Panc1 (cell line): ENCODE data around the gene SLC27A2. TPM values are rescaled to one million over a fixed set of nuclear protein-coding genes. Genes with fewer than 3 reads are reported as not detected.

Experiments used
- ATAC-seq: fragments of 200-7000 bp; cut with Tn5 transposase; 2 replicates; pipeline ENCODE4 v1.9.1; 2020; ENCODE audit warnings: mild to moderate bottlenecking, moderate library complexity
- BruUV-seq: library from RNA; stranded (reverse); fragments of 400-500 nt; replicated peaks from 2 replicates; lab custom pipeline; 2021; lab: Mats Ljungman, UMichigan
- CTCF ChIA-PET: fragments of 300-600 bp; sonication (Branson Sonifier 250); formaldehyde crosslinking; loops from one replicate; lab custom pipeline; 2022; ENCODE audit warnings: antibody characterized with exemption; lab: Charles Lee
- POLR2A ChIA-PET: fragments of 300-600 bp; sonication (Branson Sonifier 250); formaldehyde crosslinking; loops from one replicate; lab custom pipeline; 2022; ENCODE audit warnings: antibody characterized with exemption; lab: Charles Lee
- DNase-seq: peaks from one replicate; pipeline ENCODE4 v3.0.0-alpha.2; 2010; ENCODE audit warnings: low read depth, low spot score
- H3K27ac ChIP-seq: 2 replicates; pipeline ENCODE4 v1.5.1; 2011; ENCODE audit warnings: mild to moderate bottlenecking, low read length, inconsistent platforms
- H3K27me3 ChIP-seq: fragments of 200-500 bp; sonication (Bioruptor generic); 2 replicates; pipeline ENCODE4 v1.6.0; 2014; ENCODE audit warnings: low read length, inconsistent platforms; ENCODE audit not compliant: control insufficient read depth, insufficient read depth
- H3K36me3 ChIP-seq: fragments of 200-500 bp; sonication (Bioruptor generic); 2 replicates; pipeline ENCODE4 v1.5.1; 2014; ENCODE audit warnings: inconsistent platforms, mild to moderate bottlenecking, low read length, moderate library complexity; ENCODE audit not compliant: control insufficient read depth, insufficient read depth
- H3K4me1 ChIP-seq: 2 replicates; pipeline ENCODE4 v1.5.1; 2011; ENCODE audit warnings: inconsistent platforms, mild to moderate bottlenecking, low read length, moderate library complexity; ENCODE audit not compliant: control insufficient read depth, insufficient read depth
- H3K4me3 ChIP-seq, 2 experiments: 2 replicates each; pipeline ENCODE4 v1.5.1; 2011 to 2012; ENCODE audit warnings: low read depth in 2 of 2, low read length in 2 of 2, mild to moderate bottlenecking in 2 of 2, inconsistent platforms in 1 of 2, moderate library complexity in 1 of 2
- H3K9me3 ChIP-seq: fragments of 200-500 bp; sonication (Bioruptor generic); 2 replicates; pipeline ENCODE4 v1.5.1; 2014; ENCODE audit warnings: low read depth, mild to moderate bottlenecking, inconsistent platforms, low read length, moderate library complexity; ENCODE audit not compliant: control insufficient read depth, insufficient read depth
- CTCF ChIP-seq: fragments of 450-650 bp; IDR thresholded peaks from 2 replicates; pipeline ENCODE4 v1.5.1; 2017; ENCODE audit warnings: mild to moderate bottlenecking
- POLR2AphosphoS5 ChIP-seq: IDR thresholded peaks from 2 replicates; pipeline ENCODE4 v1.6.1; 2012; ENCODE audit warnings: mild to moderate bottlenecking, low read depth, low read length, moderate library complexity
- REST ChIP-seq, 2 experiments: IDR thresholded peaks; 2 replicates each; pipeline ENCODE4 v1.6.1; 2011 to 2012; ENCODE audit warnings: low read depth in 2 of 2, control low read depth in 1 of 2, low read length in 1 of 2, mild to moderate bottlenecking in 1 of 2, moderate library complexity in 1 of 2; ENCODE audit not compliant: insufficient read depth in 1 of 2
- SIN3A ChIP-seq: IDR thresholded peaks from 2 replicates; pipeline ENCODE4 v1.6.1; 2012; ENCODE audit warnings: low read depth, mild to moderate bottlenecking, low read length, moderate library complexity, borderline replicate concordance; ENCODE audit not compliant: insufficient read depth
- TCF7L2 ChIP-seq: IDR thresholded peaks from 2 replicates; pipeline ENCODE4 v1.6.1; 2011; ENCODE audit warnings: mild to moderate bottlenecking, low read depth, low read length, inconsistent platforms
- in situ Hi-C: cut with HindIII; loops from 2 replicates; pipeline ENCODE4 v1.10.0; 2016; ENCODE audit warnings: low sequenced_read_pairs, low pct_unique_long_range_greater_than_20kb
- intact Hi-C: fragments of 100-400 bp; cut with micrococcal nuclease; formaldehyde crosslinking; loops from one replicate; pipeline ENCODE4 v1.10.0; 2022; ENCODE audit not compliant: unreplicated experiment
- total RNA-seq: library from RNA; stranded (reverse); gene quantifications from one replicate; pipeline ENCODE4 v1.2.1, GENCODE V29; 2021; ENCODE audit not compliant: unreplicated experiment

Gene SLC27A2
- total RNA-seq, 1 experiment from 2014 or later = 0.18 TPM

GRCh38 chr15:50219820-50220219 lies 37.8 kb downstream of the SLC27A2 start:
- Histone ChIP-seq H3K4me3 (no peak overlapping the region), H3K4me1 (no peaks in the 10 kb centered on the region), H3K27ac (no peak overlapping the region), H3K27me3 (no peaks in the 10 kb centered on the region), H3K36me3 (no peaks in the 10 kb centered on the region), H3K9me3 (no peaks in the 10 kb centered on the region)
- no peak for ATAC-seq
- no TSS peak for BruUV-seq
- intact Hi-C loops (no loop called here), in situ Hi-C loops (no loop called here)
- TF ChIP-seq POLR2AphosphoS5 (no peak), TCF7L2 (no peak), REST (IDR thresholded peaks at IDR 0.05; ENCODE audit: insufficient read depth in 1 of 2, low read depth in 2 of 2, low read length in 1 of 2) (no peak), SIN3A (no peak), CTCF (no peak)
- ChIA-PET POLR2A (no interaction called here), CTCF (no interaction called here)
- DNase-seq = no peak

GRCh38 chr15:50222181-50222580 lies 40.2 kb downstream of the SLC27A2 start:
- H3K36me3 ChIP-seq = no peaks in the 10 kb centered on the region
- in situ Hi-C loops (no loop called here), intact Hi-C loops (no loop called here)
- H3K27me3 ChIP-seq = no peaks in the 10 kb centered on the region
- BruUV-seq = no TSS peak
- no peak overlapping the region for H3K27ac ChIP-seq
- no peak for DNase-seq
- CTCF ChIA-PET = no interaction called here
- POLR2A ChIA-PET = no interaction called here
- no peak for TF ChIP-seq REST (IDR thresholded peaks at IDR 0.05; ENCODE audit: insufficient read depth in 1 of 2, low read depth in 2 of 2, low read length in 1 of 2)
- no peak for ATAC-seq
- H3K4me1 ChIP-seq = no peaks in the 10 kb centered on the region
- H3K4me3 ChIP-seq = no peak overlapping the region
- H3K9me3 ChIP-seq = no peaks in the 10 kb centered on the region
